ENCODE results near the gene ATP13A1.
"Not testable (repeated sequence)": the region's sequence is repeated elsewhere in the genome, so short reads cannot be mapped to it uniquely, and the experiment has no call there.

Gene ATP13A1

DNA sequence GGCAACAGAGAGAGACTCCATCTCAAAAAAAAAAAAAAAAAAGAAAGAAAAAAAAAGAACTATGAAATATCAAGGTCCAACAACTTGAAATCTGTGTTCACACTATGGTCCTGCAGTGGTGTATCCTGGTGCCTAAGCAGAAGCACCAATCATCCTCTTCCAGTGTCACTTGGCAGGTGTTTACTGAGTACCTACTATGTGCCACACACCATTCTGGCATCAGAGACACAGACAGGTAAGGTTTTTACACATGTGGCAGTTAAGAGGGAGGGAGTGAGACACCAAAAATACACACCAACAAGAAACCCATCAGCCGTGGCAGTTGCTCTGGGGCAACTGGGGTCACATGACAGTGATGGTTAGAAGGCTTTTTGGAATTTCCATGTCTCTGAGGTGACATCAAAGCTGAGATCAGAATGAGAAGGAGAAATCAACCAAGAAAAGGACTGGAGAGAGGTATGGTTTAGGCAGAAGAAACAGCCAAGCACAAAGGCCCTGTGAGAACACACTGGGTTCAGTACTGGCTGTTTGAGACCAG is 62.6 kb downstream of the ATP13A1 start:
- TF ChIP-seq, protein P1, sequence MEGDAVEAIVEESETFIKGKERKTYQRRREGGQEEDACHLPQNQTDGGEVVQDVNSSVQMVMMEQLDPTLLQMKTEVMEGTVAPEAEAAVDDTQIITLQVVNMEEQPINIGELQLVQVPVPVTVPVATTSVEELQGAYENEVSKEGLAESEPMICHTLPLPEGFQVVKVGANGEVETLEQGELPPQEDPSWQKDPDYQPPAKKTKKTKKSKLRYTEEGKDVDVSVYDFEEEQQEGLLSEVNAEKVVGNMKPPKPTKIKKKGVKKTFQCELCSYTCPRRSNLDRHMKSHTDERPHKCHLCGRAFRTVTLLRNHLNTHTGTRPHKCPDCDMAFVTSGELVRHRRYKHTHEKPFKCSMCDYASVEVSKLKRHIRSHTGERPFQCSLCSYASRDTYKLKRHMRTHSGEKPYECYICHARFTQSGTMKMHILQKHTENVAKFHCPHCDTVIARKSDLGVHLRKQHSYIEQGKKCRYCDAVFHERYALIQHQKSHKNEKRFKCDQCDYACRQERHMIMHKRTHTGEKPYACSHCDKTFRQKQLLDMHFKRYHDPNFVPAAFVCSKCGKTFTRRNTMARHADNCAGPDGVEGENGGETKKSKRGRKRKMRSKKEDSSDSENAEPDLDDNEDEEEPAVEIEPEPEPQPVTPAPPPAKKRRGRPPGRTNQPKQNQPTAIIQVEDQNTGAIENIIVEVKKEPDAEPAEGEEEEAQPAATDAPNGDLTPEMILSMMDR (IDR thresholded peaks at IDR 0.05; ENCODE audit: insufficient read depth, missing control alignments) = no peak
- DNase-seq (ENCODE audit: insufficient read length, low spot score) (no peak), FAIRE-seq (no peak)

DNA sequence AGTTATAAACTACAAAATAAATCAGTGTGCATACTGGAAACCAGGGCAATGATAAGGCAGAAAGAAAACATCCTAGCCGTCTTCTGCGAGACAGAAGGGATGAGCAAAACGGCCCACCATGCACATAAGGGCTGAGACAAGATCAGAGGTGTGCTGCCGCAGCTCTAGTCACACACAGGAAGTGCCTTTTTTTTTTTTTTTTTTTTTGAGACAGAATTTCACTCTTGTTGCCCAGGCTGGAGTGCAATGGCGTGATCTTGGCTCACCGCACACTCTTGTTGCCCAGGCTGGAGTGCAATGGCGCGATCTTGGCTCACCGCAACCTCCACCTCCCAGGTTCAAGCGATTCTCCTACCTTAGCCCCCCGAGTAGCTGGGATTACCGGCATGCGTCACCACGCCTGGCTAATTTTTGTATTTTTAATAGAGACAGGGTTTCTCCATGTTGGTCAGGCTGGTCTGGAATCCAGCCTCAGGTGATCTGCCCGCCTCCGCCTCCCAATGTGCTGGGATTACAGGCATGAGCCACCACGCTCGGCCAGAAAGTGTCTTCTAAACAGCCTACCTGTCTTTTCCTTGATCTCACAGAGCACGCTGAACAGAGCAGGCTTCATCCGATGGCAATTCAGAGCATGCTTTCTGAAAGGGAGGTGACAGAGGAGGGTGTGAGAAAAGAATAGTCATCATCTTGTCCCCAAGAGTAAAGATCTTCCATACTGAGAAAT is 64.6 kb downstream of the ATP13A1 start:
- DNase-seq (ENCODE audit: insufficient read length, low spot score); FAIRE-seq: not testable (repeated sequence)

DNA sequence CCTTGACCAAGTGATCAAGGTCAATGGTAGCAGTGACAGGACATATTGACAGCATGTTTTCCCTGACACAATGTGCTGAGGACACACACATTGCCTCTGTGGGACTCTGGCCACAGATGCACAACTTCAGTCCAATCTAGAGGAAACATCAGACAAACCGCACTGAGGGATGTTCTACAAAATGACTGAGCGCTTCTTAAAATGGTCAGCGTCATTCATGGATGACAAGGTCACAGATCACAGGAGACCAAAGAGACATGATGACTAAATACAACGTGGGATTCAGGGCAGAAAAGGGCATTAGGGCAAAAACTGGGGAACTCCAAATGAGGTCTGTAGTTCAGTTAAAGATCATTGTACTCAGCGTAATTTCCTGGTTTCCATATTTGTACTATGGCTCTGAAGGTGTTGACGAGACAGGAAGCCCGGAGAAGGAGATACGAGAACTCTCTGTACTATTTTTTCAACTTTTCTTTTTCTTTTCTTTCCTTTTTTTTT is 65.6 kb downstream of the ATP13A1 start:
- TF ChIP-seq, protein P1 (IDR thresholded peaks at IDR 0.05; ENCODE audit: insufficient read depth, missing control alignments) = no peak
- no peak for FAIRE-seq
- no peak for DNase-seq (ENCODE audit: insufficient read length, low spot score)
